ENCODE results near the gene MYO18A. TPM values are rescaled to one million over a fixed set of nuclear protein-coding genes. Genes with fewer than 3 reads are reported as not detected.
A peak's percentile ranks its signal among the peaks of the same experiment; 100 is the strongest.

Gene MYO18A
- total RNA-seq, 1 experiment from 2014 or later = 63.3 TPM

DNA sequence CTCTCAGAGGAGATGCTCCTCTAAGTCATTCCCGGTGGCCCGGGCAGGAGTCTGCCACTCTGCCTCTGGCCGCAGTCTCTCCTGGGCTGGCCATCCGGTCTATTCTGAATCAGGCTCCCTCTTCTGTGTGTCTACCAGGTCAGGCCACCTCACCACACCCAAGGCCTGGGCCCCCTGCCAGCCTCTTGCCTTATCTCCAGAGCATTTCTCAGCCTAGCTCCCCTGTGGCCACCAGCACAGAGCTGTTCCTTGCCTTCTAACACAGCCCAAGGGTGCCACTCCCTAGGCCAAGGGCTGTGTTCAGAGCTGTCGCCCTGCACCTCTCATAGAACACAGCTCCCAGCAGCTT lies 55.3 kb downstream of the MYO18A start:
- peak; percentile 92 for DNase-seq (ENCODE audit: low read depth)

DNA sequence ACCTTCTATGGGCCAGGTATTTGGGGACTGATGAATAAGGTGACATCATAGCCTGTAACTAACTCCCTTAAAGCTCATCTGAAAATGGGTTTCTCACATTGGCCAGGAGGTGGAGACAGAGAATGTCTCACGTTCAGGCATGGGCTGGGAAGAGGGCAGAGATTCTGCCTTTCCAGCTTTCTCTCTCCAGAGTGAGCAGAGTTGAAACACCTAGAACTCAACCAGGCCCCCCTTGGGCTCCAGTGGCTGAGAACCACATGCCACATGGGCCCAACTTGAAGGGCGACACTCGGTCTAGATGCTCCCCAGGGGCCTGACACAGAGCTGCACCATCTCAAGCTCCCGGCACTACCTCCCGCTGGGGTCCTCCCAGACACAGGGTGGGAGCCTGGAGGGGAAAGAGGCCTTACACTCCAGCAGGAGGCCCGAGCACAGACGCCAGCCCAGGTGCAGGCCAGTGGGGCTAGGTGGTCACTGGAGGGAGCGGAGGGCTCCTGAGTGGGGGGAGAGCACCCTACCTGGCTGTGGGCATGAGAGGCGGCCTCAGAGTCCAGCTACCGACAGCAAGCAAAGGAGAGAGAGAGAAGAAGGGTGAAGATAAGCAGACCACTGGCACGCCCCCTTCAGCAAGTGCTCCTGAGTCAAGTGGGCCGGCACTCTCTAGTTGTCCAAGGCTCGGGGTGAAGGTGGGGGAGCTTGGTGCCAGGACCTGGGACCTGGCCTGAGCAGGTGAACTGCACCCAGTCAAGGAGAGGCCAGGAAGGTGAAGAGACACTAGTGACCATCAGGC lies 55.9 kb downstream of the MYO18A start:
- DNase-seq (ENCODE audit: low read depth) = peak; percentile 85

DNA sequence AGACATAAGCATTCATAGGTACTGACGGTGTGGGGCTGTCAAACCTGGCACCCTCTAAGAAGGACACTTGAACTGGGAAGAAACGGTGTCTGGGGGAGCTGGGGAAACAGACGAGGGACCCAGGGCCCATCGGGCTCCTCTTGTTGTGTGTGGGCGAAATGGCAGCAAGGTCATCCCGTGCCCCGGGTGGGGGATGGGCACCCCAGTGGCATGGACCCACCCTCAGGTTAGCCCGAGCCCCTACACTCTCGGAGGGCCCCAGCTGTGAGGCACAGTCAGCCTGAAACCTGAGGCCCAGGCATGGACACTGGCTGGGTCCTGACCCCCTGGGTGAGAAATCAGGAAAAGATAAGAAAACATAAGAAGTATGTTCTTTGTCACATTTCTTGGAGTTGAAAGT lies 57.1 kb downstream of the MYO18A start:
- no peak for DNase-seq (ENCODE audit: low read depth)

DNA sequence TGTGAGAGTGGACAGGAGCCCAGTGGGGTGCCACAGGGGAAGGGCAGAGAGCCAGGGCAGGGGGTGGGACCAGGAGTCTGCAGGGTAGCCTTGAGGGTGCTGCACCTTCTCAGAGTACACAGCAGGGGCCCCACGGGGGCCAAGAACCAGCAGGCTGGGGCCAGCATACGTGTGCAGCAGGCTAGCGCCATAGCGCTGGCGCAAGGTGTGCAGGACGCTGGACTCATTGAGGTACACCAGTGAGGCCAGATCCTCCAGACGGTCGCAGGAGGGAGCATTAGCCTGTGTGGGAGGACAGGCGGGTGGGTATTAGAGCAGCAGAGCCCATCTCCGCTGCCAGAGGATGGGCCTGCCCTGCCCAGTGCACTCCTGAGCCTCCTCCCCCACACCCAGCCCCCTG lies 58.8 kb downstream of the MYO18A start:
- DNase-seq (ENCODE audit: low read depth) = no peak

DNA sequence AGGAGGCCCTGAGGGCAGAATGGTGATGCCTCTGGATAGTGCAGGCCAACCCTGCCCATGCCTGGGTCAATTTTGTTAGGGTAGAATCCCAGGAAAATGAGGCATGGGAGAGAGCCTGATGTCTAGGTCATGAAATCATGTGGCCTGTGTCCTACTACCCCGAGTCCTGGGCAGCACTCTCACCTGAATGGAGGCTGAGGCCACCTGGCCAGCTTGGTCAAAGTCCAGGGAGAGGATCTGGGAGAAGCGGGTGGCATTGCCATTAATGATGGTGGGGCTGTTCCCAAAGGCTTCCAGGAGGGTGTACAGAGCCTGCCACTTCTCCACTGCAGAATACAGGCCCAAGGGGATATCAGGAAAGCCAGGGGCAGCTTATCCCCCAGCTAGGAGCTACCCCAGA lies 59.8 kb downstream of the MYO18A start:
- no peak for DNase-seq (ENCODE audit: low read depth)

DNA sequence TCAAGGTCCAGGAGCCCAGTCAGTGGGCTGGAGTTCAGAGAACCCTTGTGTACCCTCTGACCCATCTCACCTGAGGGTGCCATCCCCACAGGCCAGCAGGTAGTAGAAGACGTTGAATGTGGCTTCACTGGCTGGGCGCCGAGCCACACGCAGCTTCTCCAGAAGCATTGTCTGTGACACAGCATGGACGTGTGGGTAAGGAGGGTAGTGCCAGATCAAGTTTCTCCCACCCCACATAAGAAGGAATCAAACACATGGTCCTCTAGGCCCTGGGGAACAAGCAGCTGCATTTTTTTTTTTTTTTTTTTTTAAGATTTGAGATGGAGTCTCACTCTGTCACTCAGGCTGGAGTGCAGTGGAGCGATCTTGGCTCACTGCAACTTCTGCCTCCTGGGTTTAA lies 60.9 kb downstream of the MYO18A start:
- no peak for DNase-seq (ENCODE audit: low read depth)

DNA sequence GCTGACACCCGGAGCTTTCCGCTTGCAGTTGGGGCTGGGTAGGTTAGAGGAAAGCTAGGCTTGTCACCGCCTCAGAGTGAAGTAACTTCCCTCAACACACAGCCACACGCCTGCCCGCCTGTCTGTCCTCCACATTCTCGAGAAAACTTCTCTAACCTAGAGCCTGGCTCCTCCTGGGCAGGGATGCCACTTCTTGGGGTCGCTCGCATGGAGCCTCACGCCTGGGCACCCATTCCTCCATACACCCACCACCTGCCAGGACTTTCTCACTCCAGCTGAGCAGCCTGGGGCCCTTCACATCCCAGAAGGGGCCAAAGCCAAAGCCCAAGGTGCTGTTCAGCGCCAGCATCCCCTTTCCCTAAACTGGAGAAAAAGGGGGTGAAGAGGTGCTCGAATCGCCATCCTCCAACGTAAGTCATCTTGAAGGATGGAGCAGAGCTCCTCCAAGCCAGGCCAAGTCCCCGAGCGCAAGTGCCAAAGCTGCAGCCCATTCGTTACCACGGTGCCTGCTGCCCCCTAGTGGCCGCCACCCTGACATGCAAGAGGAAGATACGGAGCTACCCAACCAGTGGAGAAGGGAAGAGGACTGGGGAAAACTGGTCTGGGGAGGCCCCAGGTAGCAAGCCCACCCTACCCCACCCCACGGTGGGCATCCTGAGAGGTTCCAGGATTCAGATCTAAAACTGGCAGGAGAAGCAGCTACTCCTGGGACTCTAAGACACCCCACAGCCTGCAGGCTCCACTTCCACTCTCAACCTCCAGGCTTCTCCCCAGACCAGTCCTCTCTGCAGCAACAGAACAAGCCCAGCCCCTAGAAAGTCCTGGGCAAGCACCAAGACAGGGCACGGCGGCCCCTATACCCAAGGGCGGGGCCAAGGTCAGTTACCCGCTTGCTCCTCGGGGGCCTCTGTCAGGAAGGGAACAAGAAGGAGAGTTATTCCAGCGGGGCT lies 63.1 kb downstream of the MYO18A start:
- DNase-seq (ENCODE audit: low read depth) = peak; percentile 38

DNA sequence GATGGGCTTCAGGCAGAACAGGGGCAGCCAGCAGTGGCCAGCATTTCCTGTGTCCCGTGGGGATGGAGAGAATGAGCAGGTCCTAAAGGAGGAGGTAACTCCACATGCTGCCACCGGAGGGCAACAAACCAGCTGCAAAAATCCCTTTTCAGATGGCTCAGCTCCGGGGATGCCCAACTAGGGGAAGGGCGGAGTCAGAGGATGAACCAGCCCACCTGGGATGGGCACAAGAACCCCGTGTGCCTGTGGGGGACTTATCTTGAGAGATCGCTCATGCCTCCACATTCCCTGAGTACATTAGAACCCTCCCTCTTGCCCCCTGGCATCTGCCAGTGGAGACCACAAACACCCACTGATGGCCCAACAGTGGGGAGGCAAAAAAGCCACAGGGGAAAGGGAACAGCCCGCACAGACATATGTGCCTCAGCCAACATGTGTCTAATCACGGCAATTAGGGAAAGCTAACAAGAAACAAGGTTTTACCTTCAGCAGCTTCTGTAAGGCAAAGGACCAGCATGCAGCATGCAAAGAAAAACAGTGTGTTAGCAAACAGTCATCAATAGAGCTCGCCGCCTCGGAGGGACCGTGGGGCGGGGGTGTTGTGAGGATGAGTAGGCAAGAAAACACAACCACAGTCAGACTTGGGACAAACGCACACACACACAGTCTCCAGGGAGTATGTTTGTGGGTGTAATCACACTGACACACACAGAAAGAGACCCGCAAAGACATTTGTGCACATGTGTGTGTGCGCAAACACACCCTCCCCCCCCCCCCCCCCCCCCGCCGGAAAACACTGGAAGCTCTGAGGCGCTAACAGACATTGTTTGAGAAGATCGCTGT lies 64.0 kb downstream of the MYO18A start:
- peak; percentile 62 for DNase-seq (ENCODE audit: low read depth)

DNA sequence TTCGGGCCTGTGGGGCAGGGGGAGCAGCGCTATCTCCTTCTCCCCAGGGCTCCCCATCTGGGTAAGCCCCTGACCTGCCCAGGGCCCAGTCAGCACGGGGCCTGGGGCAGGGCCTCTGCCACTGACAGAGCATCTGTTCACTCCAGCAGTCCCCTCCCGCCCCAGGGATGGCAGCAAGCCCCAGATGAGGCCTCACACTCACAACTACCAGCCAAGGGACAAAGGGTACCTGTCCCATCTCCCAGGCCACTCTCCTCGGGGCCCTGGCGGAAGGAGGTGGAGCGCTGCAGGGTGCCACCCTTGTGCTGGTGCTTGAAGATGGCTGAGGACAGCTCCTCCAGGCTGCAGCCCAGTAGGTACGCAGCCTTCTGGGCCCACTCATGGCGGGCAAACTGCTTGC lies 64.8 kb downstream of the MYO18A start:
- no peak for DNase-seq (ENCODE audit: low read depth)

DNA sequence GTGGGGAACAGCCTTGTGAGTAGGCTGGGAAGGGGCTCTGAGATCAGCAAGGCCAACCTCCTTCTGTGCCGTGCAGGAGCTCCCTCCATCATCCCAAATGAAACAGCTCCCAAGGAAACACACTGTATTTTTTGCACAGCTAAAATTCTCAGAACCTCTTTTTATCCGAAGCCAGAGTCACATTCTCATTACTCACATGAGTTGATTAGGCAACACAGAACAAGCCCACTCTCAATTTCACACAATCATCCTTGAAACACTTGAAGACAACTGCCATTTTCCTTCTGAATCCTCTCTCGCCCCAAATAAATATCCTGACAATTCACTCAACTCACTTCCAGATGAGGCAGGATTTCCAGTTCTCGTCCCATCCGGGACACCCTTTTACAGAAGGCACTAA lies 66.1 kb downstream of the MYO18A start:
- DNase-seq (ENCODE audit: low read depth) = no peak

DNA sequence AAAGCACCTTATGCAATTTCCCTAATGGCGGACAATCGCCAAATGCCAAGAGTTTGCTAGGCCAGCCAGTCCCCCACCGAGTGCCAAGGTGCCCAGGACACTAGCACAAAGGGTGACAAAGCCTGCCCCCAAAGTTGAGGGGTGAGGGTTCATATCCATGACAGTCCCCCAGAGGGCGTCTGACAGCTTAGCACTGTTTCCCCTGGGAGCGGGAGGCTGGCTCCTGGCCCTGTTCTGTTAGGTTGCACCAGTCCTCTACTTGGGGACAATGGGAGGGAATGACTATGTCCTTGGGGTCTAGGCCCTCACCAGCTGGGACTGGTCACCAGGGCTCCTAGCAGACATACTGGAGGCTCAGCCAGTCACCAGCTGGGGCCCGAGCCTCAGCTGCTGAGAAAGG lies 66.9 kb downstream of the MYO18A start:
- no peak for DNase-seq (ENCODE audit: low read depth)

DNA sequence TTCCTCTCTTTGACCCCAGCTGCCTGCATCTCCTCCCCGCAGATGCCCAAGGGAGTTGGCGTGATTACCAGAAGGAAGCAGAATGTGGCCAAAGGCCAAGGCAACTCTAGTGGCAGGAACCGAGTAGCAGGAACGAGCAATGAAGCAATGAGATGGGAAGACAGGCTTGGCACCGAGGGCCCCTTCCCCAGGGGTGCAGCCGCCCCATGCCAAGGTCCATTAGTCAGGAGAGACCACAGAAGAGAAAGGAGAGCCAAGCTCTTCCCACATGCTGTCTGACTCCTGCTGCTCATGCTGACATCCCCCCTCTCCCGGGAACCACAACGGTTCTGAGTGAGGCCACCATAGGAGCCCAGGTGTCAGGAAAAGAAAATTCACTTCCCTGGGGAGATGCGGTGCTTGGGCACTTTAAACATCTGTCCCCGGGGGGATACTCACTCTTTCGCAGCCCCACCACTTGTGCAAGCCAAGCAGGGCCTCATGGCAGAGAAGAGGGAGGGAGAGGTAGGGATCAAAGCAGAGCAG lies 67.4 kb downstream of the MYO18A start:
- peak; percentile 87 for DNase-seq (ENCODE audit: low read depth)

DNA sequence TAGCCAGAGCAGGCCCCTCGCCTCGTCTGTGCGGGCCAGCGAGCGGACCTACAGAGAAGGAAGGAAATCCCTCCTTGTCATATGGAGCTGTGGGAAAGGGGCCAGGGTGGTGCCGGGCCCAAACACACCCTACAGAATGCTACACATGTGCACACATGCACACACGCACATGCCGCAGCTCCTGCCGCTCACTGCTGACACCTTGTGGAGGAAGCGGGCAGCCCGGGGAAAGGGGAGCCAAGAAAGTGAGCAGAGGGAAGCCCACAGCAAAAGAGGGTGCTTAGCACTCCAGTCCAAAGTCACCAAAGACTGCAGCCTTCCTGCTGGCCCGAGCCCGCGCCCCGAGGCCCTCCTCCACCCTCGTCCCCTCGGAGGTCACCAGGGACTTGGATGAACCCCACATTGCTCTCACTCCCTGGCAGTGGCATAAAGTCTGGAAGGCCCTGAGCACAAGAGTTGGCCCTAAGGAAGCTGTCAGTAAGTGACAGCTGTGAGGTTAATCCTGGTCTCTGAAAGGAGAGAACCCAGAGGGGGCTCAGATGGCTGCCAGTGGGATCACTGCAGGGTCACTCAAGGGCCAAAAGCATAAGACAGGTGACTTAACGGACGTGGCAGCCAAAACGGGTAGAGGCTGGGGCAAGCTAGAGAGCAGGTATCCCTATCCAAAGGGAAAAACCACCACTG lies 68.2 kb downstream of the MYO18A start:
- peak; percentile 42 for DNase-seq (ENCODE audit: low read depth)

DNA sequence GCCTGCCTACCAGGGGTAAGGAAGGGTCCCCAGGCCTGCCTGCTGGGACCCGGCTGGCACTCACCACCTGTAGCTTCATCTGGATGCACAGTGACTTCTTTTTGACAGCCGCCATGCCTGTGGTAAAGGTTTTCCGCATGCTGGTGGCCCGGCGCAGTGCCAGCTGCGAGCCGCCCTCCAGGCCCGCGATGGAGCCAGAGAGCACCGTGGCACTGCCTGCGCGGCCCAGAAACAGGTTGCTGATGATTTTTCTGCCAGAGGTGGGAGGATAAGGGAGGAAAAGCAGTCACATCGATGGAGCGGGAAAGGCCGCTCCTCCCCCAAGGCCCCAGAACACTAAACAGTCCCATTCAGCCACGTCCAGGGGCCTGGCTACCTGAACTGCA lies 69.8 kb downstream of the MYO18A start:
- DNase-seq (ENCODE audit: low read depth) = no peak

DNA sequence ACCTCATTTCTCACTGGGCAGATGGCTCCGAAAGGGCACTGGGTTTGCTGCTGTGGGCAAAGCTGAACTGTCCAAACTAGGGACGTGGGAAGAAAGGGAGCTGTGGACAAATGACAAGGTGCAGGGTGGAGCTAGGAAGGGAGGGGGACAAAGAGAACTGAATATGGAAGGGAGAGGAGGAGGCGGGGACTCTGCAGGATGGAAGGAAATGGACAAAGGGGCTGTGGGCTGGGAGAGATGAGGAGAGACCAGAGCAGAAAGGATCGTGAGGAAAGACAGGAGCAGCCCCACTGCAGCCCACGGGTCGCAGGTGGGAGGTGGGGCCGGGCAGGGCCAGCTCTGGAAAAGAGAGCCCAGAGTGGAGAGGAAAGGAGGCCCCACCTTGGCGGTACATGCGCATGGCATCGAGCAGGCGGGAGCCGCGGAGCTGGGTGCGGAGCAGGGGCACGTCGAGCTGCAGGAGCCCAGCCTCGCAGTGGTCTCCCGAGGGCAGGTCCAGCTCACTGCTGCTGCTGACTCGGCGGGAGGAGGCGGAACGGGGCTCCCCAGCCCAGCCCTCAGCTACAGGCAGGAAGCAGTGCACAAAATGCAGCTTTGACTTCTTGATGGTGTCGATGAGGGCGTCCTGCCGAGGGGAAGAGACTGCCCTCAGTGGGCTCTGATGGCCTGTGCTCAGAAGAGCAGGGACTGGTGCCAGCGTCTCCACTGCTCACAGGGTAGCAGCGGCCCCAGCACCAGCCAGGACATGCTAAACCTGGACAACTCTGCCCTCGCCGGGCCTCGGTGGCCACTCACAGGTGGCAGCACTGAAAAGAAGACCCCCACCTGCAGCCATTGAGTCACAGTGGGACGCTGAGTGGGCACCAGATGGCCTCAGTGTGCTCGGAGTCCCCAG lies 70.5 kb downstream of the MYO18A start:
- DNase-seq (ENCODE audit: low read depth) = no peak

DNA sequence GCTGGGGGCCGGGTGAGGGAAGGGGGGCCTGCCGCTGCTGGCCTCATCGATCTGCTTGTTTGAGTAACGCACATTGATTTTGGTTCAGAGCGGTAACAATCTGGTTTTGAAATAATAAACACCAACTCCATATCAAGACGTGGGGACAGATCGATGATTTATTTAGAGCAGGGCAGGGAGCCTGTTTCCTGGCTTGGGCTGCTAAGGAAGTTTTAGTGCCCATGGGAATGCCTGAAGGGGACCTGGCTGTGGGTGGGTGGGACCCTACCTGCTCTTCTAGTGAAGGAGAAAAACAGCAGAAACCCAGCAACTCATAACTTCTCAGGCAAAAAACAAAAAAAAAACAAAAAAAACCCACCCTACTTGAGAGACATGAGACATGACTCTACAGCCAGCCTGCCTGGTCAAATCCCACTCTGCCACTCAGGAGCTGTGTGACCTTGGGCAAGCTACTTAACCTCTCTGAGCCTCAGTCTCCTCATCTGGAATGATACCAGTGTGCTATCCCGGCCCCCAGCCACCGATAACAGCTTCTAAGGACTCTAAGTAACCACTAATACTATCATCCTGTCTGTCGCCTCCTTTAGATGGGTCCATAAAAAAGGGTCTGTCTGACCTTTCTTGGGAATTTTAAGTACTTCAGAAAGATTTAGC lies 71.2 kb downstream of the MYO18A start:
- no peak for DNase-seq (ENCODE audit: low read depth)

DNA sequence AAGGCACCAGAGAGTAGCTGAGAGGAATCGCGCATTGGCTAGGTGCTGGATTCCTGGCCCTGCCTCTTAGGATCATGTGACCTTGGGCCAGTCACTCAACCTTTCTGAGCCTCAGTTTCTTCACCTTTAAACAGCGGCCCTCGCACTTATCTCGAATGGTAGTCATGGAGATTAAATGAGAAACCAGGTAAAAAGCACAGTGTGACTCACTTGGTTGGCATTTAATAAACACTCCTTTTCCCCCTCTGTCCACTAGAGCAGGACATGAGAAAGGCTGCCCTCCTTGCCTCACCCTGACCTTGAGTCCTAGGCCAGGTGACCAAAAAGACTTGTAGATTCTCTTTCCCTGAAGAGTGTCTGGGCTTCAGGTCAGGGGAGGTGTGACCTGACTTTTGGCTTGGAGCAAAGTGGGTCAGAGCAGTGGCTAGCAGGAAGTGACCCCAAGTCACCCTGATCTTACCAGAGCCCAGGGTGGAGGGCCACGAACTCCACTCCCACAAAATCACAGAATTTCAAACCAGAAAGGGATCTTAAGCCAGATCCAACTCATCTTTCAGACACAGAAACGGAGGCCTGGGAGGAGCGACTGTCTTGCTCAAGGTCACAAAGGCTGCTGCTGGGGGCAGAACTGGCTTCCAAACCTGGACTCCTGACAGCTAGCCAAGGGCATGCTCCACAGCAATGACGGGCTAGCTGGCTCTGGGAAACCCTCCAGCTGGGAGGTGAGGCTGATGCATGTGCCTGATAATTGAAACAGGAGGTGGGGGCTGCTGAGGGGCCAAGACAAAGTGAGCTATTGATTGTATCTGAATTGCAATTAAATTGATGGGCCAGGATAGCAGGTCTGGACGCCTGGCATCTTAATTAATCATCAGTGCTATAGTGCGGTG lies 72.0 kb downstream of the MYO18A start:
- DNase-seq (ENCODE audit: low read depth) = peak; percentile 84

DNA sequence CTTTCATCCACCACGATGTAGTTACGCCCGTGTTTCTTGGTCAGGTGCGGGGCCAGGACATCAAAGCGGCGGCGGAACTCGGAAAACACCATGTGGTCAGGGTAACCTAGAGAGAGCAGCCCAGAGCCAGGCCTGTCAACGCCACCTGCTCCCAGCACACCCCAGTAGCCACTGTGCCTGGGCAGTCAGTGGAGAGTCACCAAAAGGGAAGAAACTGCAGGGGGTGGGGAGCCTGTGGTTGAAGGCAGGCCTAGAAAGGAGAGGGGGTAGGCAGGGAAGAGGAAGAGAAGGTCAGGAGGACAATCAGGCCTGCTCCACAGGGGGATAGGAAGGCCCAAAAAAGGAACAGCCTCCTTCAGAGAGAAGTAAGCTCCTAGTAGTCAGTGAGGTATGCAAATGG lies 73.1 kb downstream of the MYO18A start:
- no peak for DNase-seq (ENCODE audit: low read depth)

DNA sequence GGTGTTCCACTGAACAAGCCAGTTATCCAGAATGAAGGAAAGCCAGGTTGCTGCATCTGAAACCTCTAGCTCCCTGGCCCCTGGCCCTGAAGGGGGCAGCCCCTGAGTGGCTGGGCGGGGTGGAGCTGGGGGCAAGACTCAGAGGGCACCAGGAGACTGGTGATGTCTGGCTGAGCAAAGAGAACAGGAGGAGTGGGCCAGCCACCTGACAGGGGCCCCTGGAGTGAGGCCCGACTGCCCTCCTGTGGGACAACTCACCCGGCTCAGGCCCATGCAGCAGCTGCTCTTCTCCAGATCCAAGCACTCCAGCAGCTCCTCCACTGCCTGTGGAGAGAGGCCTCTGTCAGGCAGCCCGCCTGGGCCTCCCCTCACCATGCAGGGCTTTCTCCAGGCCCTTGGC lies 76.9 kb downstream of the MYO18A start:
- no peak for DNase-seq (ENCODE audit: low read depth)

All from M059J (cell line).